AG04450 (cell line): Measurements from ENCODE around the gene APLNR. TPM values are rescaled to one million over a fixed set of nuclear protein-coding genes. Genes with fewer than 3 reads are reported as not detected.

Source experiments
- CTCF ChIA-PET: fragments of 300-600, 350-600 bp; formaldehyde crosslinking; extraction: SDS; loops from one replicate; lab custom pipeline; 2022; ENCODE audit warnings: antibody characterized with exemption, inconsistent platforms; lab: Charles Lee
- POLR2A ChIA-PET: fragments of 350-600 bp; formaldehyde crosslinking; extraction: SDS; loops from one replicate; lab custom pipeline; 2021; ENCODE audit warnings: antibody characterized with exemption, inconsistent platforms; lab: Yijun Ruan, JAX
- DNase-seq: peaks from one replicate; pipeline ENCODE4 v3.0.0-alpha.2; 2011; ENCODE audit warnings: low read depth, low spot score
- H3K27ac ChIP-seq: one replicate; pipeline ENCODE4 v1.5.1; 2012; ENCODE audit warnings: low read depth, low read length, control low read depth
- H3K27me3 ChIP-seq: one replicate; pipeline ENCODE4 v1.6.0; 2012; ENCODE audit warnings: low read length; ENCODE audit not compliant: control insufficient read depth, insufficient read depth
- H3K4me3 ChIP-seq: 2 replicates; pipeline ENCODE4 v1.5.1; 2011; ENCODE audit warnings: mild to moderate bottlenecking, low read depth, low read length, control low read depth
- H3K9me3 ChIP-seq: 2 replicates; pipeline ENCODE4 v1.5.1; 2012; ENCODE audit warnings: low read length; ENCODE audit not compliant: control insufficient read depth, insufficient read depth
- polyA plus RNA-seq: library from polyadenylated mRNA; depleted of rRNA; stranded (reverse); fragments of >200 nt; gene quantifications from 2 replicates; pipeline ENCODE4 v1.2.3, GENCODE V29; 2011
- TF ChIP-seq, protein P1 (sequence below): IDR thresholded peaks from 2 replicates; pipeline ENCODE4 v1.5.1; 2011; ENCODE audit warnings: low read depth, low read length, control low read depth, inconsistent platforms

APLNR gene
- polyA plus RNA-seq, 1 experiment: not detected

- ChIA-PET POLR2A (no interaction called here), CTCF (interaction anchor here (1.1 to 2.6 kb wide), 2 partner anchors 13 to 24 kb away, joined by 3 to 13 read pairs; no protein-coding TSS in a partner anchor)
- H3K27me3 ChIP-seq: peaks cover 43% of the 10 kb centered on the region
- no peak overlapping the region for H3K4me3 ChIP-seq
- H3K27ac ChIP-seq: no peak overlapping the region
- TF ChIP-seq, protein P1, sequence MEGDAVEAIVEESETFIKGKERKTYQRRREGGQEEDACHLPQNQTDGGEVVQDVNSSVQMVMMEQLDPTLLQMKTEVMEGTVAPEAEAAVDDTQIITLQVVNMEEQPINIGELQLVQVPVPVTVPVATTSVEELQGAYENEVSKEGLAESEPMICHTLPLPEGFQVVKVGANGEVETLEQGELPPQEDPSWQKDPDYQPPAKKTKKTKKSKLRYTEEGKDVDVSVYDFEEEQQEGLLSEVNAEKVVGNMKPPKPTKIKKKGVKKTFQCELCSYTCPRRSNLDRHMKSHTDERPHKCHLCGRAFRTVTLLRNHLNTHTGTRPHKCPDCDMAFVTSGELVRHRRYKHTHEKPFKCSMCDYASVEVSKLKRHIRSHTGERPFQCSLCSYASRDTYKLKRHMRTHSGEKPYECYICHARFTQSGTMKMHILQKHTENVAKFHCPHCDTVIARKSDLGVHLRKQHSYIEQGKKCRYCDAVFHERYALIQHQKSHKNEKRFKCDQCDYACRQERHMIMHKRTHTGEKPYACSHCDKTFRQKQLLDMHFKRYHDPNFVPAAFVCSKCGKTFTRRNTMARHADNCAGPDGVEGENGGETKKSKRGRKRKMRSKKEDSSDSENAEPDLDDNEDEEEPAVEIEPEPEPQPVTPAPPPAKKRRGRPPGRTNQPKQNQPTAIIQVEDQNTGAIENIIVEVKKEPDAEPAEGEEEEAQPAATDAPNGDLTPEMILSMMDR: no peak
- peaks cover 4% of the 10 kb centered on the region; the same call in 1 of the 2 replicates for H3K9me3 ChIP-seq
- DNase-seq: no peak
Measured at GRCh38 chr11:57235761-57236703, 1.0 kb downstream of the APLNR start.

DNA sequence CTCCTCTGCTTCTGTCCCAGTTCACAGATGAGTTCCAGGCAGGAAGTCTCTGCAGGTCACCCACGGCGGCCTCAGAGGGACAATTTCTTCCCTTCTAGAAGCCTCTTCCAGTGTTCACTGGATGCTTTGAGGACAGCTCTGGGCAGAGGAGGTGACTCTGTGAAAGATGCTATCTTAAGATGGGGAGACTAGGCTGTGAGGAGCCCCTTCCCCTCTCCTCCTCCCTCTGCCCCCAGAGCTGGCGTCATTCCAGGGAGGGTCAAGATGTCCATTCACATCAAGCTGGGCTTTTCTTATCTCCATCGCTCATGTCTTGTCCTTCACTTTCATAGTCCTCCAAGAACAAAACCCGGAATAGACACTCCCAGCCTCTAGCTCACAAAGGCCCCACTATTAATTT, 3.3 kb downstream of the APLNR start:
- TF ChIP-seq, protein P1: no peak
- CTCF ChIA-PET: interaction anchor here (3.0 kb wide), 1 partner anchor 15 kb away, joined by 18 read pairs; no protein-coding TSS in a partner anchor
- H3K27ac ChIP-seq: no peak overlapping the region
- DNase-seq: no peak
- POLR2A ChIA-PET: no interaction called here
- peaks cover 4% of the 10 kb centered on the region; the same call in 1 of the 2 replicates for H3K9me3 ChIP-seq
- H3K27me3 ChIP-seq: peaks cover 47% of the 10 kb centered on the region
- H3K4me3 ChIP-seq: no peak overlapping the region

GRCh38 chr11:57231539-57232253, 5.4 kb downstream of the APLNR start:
- CTCF ChIA-PET: interaction anchor here (3.0 kb wide), 1 partner anchor 17 kb away, joined by 18 read pairs; no protein-coding TSS in a partner anchor
- H3K27me3 ChIP-seq: peaks cover 48% of the 10 kb centered on the region
- TF ChIP-seq, protein P1: no peak
- no peak overlapping the region for H3K27ac ChIP-seq
- H3K4me3 ChIP-seq: no peak overlapping the region
- POLR2A ChIA-PET: no interaction called here
- no peak for DNase-seq
- peaks cover 4% of the 10 kb centered on the region; the same call in 1 of the 2 replicates for H3K9me3 ChIP-seq

GRCh38 chr11:57230791-57231538, 6.1 kb downstream of the APLNR start:
- Histone ChIP-seq H3K27ac (no peak overlapping the region), H3K4me3 (no peak overlapping the region), H3K27me3 (peaks cover 46% of the 10 kb centered on the region), H3K9me3 (no peaks in the 10 kb centered on the region; the same call in 1 of the 2 replicates)
- TF ChIP-seq, protein P1: no peak
- no peak for DNase-seq
- ChIA-PET CTCF (interaction anchor here (1.6 kb wide), 1 partner anchor 18 kb away, joined by 18 read pairs; no protein-coding TSS in a partner anchor), POLR2A (no interaction called here)
